Esophagus mucosa (tissue), 1 donor: Measurements from ENCODE around the gene TMEM201. TPM values are rescaled to one million over a fixed set of nuclear protein-coding genes. Genes with fewer than 3 reads are reported as not detected.
A peak's percentile ranks its signal among the peaks of the same experiment; 100 is the strongest.
"Not testable (repeated sequence)": the region's sequence is repeated elsewhere in the genome, so short reads cannot be mapped to it uniquely, and the experiment has no call there.

Source experiments
- ATAC-seq: fragments of 200-7000 bp; cut with Tn5 transposase; one replicate; pipeline ENCODE4 v1.9.1; 2020
- total RNA-seq: library from RNA; stranded (reverse); gene quantifications from one replicate; pipeline ENCODE4 v1.2.4, GENCODE V29; 2023
- donor health status: DM: yes; HTN: yes; CAD: no.

The TMEM201 gene
- total RNA-seq, result 7.7 TPM

GRCh38 chr1:9588551-9589143, at the start of gene TMEM201:
Gene TMEM201 (plus strand): TSS chr1:9588911. CDS start chr1:9588931, 20 bp downstream.
- ATAC-seq, result peak; percentile 94

- peak; percentile 100 for ATAC-seq
Measured at GRCh38 chr1:9539165-9539828, 49.4 kb upstream of the TMEM201 start, which contains the start of gene SLC25A33. Gene SLC25A33 (plus strand): TSS chr1:9539465. CDS start chr1:9539692, 227 bp downstream.

- ATAC-seq, result peak; percentile 27
Measured at GRCh38 chr1:9539829-9540550, 48.7 kb upstream of the TMEM201 start.

GRCh38 chr1:9542430-9542829, 46.3 kb upstream of the TMEM201 start:
- ATAC-seq, result no peak

GRCh38 chr1:9544926-9545325, 43.8 kb upstream of the TMEM201 start:
- no peak for ATAC-seq

GRCh38 chr1:9549955-9550546, 38.7 kb upstream of the TMEM201 start:
- ATAC-seq, result no peak

GRCh38 chr1:9551984-9552383, 36.7 kb upstream of the TMEM201 start:
- ATAC-seq, result peak; percentile 76

- ATAC-seq, result no peak
Measured at GRCh38 chr1:9553736-9554144, 35.0 kb upstream of the TMEM201 start.

- ATAC-seq, result peak; percentile 54
Measured at GRCh38 chr1:9555942-9556341, 32.8 kb upstream of the TMEM201 start.

- ATAC-seq, result no peak
Measured at GRCh38 chr1:9557624-9558023, 31.1 kb upstream of the TMEM201 start.

- no peak for ATAC-seq
Measured at GRCh38 chr1:9558271-9558945, 30.3 kb upstream of the TMEM201 start.

GRCh38 chr1:9558946-9559545, 29.7 kb upstream of the TMEM201 start:
- ATAC-seq, result no peak

- no peak for ATAC-seq
Measured at GRCh38 chr1:9559673-9560072, 29.0 kb upstream of the TMEM201 start.

GRCh38 chr1:9560090-9560489, 28.6 kb upstream of the TMEM201 start:
- ATAC-seq, result not testable (repeated sequence)

- ATAC-seq, result peak; percentile 95
Measured at GRCh38 chr1:9561429-9561828, 27.3 kb upstream of the TMEM201 start.

- ATAC-seq, result no peak
Measured at GRCh38 chr1:9569267-9569666, 19.4 kb upstream of the TMEM201 start.

- not testable (repeated sequence) for ATAC-seq
Measured at GRCh38 chr1:9570886-9571529, 17.7 kb upstream of the TMEM201 start.

- ATAC-seq, result no peak
Measured at GRCh38 chr1:9573723-9574122, 15.0 kb upstream of the TMEM201 start.

- no peak for ATAC-seq
Measured at GRCh38 chr1:9575486-9575885, 13.2 kb upstream of the TMEM201 start.

- ATAC-seq, result no peak
Measured at GRCh38 chr1:9576903-9577302, 11.8 kb upstream of the TMEM201 start.

GRCh38 chr1:9577423-9577822, 11.3 kb upstream of the TMEM201 start:
- no peak for ATAC-seq

- ATAC-seq, result no peak
Measured at GRCh38 chr1:9580942-9581341, 7.8 kb upstream of the TMEM201 start.
